SK-N-MC (cell line): ENCODE results near the gene RDX.

Source experiments
- EZH2 ChIP-seq: fragments of 200-600 bp; sonication (generic); IDR thresholded peaks from one replicate; pipeline ENCODE4 v1.6.1; 2017; ENCODE audit warnings: antibody characterized with exemption
- POLR2AphosphoS5 ChIP-seq: IDR thresholded peaks from 2 replicates; pipeline ENCODE4 v1.6.1; 2012; ENCODE audit warnings: mild to moderate bottlenecking, low read depth, low read length, borderline replicate concordance

DNA sequence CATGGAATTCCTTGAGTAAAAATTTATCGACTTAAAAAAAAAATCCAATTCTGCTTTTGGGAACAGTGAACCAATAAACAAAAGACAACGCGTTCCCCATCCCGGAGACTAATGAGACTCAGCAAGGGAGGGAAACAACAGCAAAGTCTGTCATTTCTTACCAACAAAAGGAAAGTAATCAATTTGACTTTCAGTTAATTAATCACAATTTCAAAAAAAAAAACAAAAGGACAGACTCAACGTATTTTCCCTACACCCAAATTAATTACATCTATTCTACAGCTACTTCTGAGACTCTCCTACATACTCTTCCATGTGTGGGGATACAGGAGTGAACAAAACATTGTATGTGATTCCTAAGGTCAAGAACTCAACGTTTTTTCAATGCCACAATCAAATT lies 1.9 kb downstream of the RDX start:
- TF ChIP-seq POLR2AphosphoS5 (no peak), EZH2 (no peak)
